Peyer's patch (tissue), 4 donors: ENCODE results near the gene RPTOR. TPM values are rescaled to one million over a fixed set of nuclear protein-coding genes. Genes with fewer than 3 reads are reported as not detected.

Experiments used
- DNase-seq, 3 donors: peaks; one replicate each; pipeline ENCODE4 v3.0.0-alpha.2; 2017 to 2019
- H3K27ac ChIP-seq, 4 donors: fragments of 200-600 bp; sonication (generic); one replicate each; pipeline ENCODE4 v1.5.1; 2016 to 2019
- H3K27me3 ChIP-seq, 2 donors: fragments of 200-600 bp; sonication (generic); one replicate each; pipeline ENCODE4 v1.5.1; 2019
- H3K36me3 ChIP-seq, 3 donors: fragments of 200-600 bp; sonication (generic); one replicate each; pipeline ENCODE4 v1.5.1; 2016 to 2019
- H3K4me1 ChIP-seq, 4 donors: fragments of 200-600 bp; sonication (generic); one replicate each; pipeline ENCODE4 v1.5.1; 2016 to 2019
- H3K4me3 ChIP-seq, 4 donors: fragments of 200-600 bp; sonication (generic); 1 replicate in 3 of 4; 2 replicates in 1 of 4; pipeline ENCODE4 v1.5.1; 2016 to 2019; ENCODE audit warnings: mild to moderate bottlenecking in 1 of 4
- H3K9me3 ChIP-seq, 4 donors: fragments of 200-600 bp; sonication (generic); one replicate each; pipeline ENCODE4 v1.5.1; 2016 to 2019; ENCODE audit warnings: mild to moderate bottlenecking in 1 of 4
- CTCF ChIP-seq, 6 experiments: fragments of 450-650 bp in 4 of 6; fragments of 200-600 bp in 2 of 6; sonication (generic) in 1 of 6; IDR thresholded peaks; one replicate each; pipeline ENCODE4 v1.5.1; 2017 to 2019; ENCODE audit warnings: antibody characterized with exemption in 6 of 6, mild to moderate bottlenecking in 3 of 6, moderate library complexity in 1 of 6
- POLR2A ChIP-seq, 2 donors: fragments of 450-650 bp; IDR thresholded peaks; one replicate each; pipeline ENCODE4 v1.5.1; 2017; ENCODE audit warnings: antibody characterized with exemption in 2 of 2, mild to moderate bottlenecking in 2 of 2, moderate library complexity in 2 of 2
- total RNA-seq, 4 donors: library from RNA; depleted of rRNA; stranded (reverse); fragments of >200 nt; gene quantifications; one replicate each; pipeline ENCODE4 v1.1.0, GENCODE V29; 2016

RPTOR gene
- total RNA-seq, 4 donors from 2014 or later, result 42.4 to 73.6 (median 64.2) TPM

DNA sequence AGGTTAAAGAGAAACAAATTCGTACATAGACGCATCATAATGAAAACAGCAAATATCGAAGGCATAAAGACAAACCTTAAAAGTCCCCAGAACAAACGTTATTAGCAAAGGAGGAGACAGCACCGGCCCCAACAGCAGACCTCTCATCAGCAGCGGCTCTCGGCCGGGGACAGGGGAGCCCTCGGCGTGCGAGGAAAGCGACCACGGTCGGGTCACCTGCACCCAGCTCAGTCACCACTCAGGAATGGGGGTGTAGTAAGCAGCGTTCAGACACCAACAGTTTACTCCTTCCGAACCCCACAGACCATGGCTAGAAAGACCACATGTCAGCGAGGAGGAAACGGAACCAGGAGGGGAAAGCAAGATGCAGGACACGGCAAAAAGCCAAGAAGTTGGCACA lies 337.7 kb downstream of the RPTOR start:
- peaks cover 0 to 59% (median 0%) of the 10 kb centered on the region in 3 donors for H3K36me3 ChIP-seq
- H3K27me3 ChIP-seq, result no peaks in the 10 kb centered on the region
- DNase-seq, result no peak
- no peak for TF ChIP-seq CTCF (IDR thresholded peaks at IDR 0.05)
- TF ChIP-seq POLR2A (IDR thresholded peaks at IDR 0.05), result no peak
- H3K9me3 ChIP-seq, result no peaks in the 10 kb centered on the region
- H3K27ac ChIP-seq, result no peak overlapping the region
- H3K4me1 ChIP-seq, result peaks cover 0 to 7% (median 3%) of the 10 kb centered on the region in 4 donors
- H3K4me3 ChIP-seq, result no peak overlapping the region

GRCh38 chr17:80882926-80883685 lies 338.5 kb downstream of the RPTOR start:
- no peaks in the 10 kb centered on the region for H3K4me1 ChIP-seq
- TF ChIP-seq CTCF (IDR thresholded peaks at IDR 0.05) (no peak), POLR2A (IDR thresholded peaks at IDR 0.05) (no peak)
- no peak overlapping the region for H3K4me3 ChIP-seq
- no peaks in the 10 kb centered on the region for H3K27me3 ChIP-seq
- no peak for DNase-seq
- H3K9me3 ChIP-seq, result no peaks in the 10 kb centered on the region
- no peak overlapping the region for H3K27ac ChIP-seq
- H3K36me3 ChIP-seq, result peaks cover 0 to 59% (median 0%) of the 10 kb centered on the region in 3 donors

GRCh38 chr17:80883831-80884735 lies 339.4 kb downstream of the RPTOR start:
- H3K27me3 ChIP-seq, result no peaks in the 10 kb centered on the region
- TF ChIP-seq CTCF (IDR thresholded peaks at IDR 0.05), result no peak
- TF ChIP-seq POLR2A (IDR thresholded peaks at IDR 0.05), result no peak
- no peak overlapping the region for H3K4me3 ChIP-seq
- no peak overlapping the region for H3K27ac ChIP-seq
- no peak for DNase-seq
- peaks cover 0 to 65% (median 0%) of the 10 kb centered on the region in 3 donors for H3K36me3 ChIP-seq
- H3K9me3 ChIP-seq, result no peaks in the 10 kb centered on the region
- no peaks in the 10 kb centered on the region for H3K4me1 ChIP-seq

- H3K36me3 ChIP-seq, result peaks cover 0 to 65% (median 0%) of the 10 kb centered on the region in 3 donors
- no peak for DNase-seq
- H3K9me3 ChIP-seq, result no peaks in the 10 kb centered on the region
- no peak overlapping the region for H3K4me3 ChIP-seq
- TF ChIP-seq POLR2A (IDR thresholded peaks at IDR 0.05), result no peak
- TF ChIP-seq CTCF (IDR thresholded peaks at IDR 0.05), result no peak
- no peaks in the 10 kb centered on the region for H3K27me3 ChIP-seq
- H3K27ac ChIP-seq, result no peak overlapping the region
- H3K4me1 ChIP-seq, result no peaks in the 10 kb centered on the region
Observed at GRCh38 chr17:80884811-80885210, 340.2 kb downstream of the RPTOR start.

DNA sequence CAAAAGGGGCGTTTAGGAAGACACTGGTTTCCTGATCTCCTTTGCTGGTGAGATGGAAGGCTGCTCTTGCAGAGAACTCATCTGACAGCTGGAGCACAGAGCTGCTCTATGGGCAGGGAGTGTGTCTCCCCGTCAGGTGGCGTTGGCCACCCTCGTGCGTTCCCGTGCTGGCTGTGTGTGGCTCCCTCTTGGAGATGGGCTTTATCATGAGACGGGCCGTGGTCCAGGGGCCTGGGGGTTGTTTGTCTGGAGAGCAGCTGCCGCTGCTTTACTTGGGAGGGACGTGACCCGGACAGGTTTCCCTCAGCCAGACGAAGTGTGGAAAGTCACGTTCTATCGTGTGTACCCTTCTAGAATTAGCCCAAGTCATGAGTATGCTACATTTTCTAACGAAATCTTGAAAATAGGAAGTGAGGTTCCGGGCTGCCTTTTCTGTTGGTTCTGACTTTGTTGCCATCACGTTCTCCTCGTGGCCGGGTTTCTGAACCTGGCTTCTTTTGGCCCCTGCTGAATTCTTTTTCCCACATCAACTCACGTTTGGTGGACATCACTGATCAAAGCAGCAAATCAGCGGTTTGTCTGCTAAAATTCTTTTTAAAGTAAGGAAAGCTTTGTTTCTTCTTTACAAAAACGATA lies 341.4 kb downstream of the RPTOR start:
- no peak overlapping the region for H3K27ac ChIP-seq
- no peaks in the 10 kb centered on the region for H3K4me1 ChIP-seq
- H3K36me3 ChIP-seq, result peaks cover 0 to 55% (median 0%) of the 10 kb centered on the region in 3 donors
- H3K4me3 ChIP-seq, result no peak overlapping the region
- H3K9me3 ChIP-seq, result no peaks in the 10 kb centered on the region
- DNase-seq, result peak in 1 of 3 donors; percentile 19
- TF ChIP-seq CTCF (IDR thresholded peaks at IDR 0.05), result no peak
- no peak for TF ChIP-seq POLR2A (IDR thresholded peaks at IDR 0.05)
- H3K27me3 ChIP-seq, result no peaks in the 10 kb centered on the region
